ENCODE measurements around the gene ASPDH. TPM values are rescaled to one million over a fixed set of nuclear protein-coding genes. Genes with fewer than 3 reads are reported as not detected.

Gene ASPDH
- total RNA-seq, 1 experiment from 2014 or later: not detected

DNA sequence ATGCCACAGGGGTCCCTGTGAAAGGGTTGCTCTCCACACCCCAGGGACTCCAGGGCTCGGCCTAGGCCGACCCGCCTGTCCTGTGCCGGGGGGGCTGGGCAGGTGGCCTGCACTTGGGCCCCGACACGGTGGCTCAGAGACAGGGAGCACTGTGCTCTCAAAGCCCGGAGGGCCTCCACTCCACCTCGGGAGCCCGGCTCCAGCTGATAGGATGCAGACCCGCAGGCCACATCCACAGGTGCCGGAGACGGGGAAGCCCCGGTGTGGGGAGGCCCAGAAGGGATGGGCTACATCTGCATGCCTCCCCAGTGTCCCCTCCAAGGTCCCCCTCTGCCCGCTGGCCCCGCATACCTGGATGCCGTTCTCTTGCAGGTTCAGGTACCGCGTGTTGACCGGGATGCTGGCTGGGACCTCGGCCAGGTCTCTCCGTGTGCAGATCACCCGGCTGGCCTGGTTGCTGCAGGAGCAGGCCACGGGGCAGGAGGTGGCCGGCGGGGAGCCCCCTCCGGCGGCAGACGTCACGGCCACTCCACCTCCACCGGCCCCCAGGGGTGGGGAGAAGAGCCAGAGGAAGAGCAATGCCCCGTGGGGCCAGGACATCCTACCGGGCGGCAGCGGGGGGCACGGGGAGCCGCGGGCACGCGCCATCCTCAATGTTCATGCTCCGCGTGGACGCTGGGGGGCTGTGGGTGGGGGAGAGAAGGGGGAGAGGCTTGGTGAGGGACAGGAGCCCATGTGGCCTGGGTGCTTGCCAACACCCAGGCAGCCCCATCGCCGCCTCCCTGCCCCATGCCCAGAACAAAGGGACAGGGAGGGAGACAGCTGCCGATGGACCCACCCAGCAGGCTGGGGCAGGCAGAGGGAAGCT is 34.7 kb upstream of the ASPDH start (continued):
- no peak for TF ChIP-seq MXD4 (CRISPR knock-in tag; IDR thresholded peaks at IDR 0.05; ENCODE audit: borderline replicate concordance)
- TF ChIP-seq, protein P1, sequence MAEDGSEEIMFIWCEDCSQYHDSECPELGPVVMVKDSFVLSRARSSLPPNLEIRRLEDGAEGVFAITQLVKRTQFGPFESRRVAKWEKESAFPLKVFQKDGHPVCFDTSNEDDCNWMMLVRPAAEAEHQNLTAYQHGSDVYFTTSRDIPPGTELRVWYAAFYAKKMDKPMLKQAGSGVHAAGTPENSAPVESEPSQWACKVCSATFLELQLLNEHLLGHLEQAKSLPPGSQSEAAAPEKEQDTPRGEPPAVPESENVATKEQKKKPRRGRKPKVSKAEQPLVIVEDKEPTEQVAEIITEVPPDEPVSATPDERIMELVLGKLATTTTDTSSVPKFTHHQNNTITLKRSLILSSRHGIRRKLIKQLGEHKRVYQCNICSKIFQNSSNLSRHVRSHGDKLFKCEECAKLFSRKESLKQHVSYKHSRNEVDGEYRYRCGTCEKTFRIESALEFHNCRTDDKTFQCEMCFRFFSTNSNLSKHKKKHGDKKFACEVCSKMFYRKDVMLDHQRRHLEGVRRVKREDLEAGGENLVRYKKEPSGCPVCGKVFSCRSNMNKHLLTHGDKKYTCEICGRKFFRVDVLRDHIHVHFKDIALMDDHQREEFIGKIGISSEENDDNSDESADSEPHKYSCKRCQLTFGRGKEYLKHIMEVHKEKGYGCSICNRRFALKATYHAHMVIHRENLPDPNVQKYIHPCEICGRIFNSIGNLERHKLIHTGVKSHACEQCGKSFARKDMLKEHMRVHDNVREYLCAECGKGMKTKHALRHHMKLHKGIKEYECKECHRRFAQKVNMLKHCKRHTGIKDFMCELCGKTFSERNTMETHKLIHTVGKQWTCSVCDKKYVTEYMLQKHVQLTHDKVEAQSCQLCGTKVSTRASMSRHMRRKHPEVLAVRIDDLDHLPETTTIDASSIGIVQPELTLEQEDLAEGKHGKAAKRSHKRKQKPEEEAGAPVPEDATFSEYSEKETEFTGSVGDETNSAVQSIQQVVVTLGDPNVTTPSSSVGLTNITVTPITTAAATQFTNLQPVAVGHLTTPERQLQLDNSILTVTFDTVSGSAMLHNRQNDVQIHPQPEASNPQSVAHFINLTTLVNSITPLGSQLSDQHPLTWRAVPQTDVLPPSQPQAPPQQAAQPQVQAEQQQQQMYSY (CRISPR knock-in tag; IDR thresholded peaks at IDR 0.05): no peak

DNA sequence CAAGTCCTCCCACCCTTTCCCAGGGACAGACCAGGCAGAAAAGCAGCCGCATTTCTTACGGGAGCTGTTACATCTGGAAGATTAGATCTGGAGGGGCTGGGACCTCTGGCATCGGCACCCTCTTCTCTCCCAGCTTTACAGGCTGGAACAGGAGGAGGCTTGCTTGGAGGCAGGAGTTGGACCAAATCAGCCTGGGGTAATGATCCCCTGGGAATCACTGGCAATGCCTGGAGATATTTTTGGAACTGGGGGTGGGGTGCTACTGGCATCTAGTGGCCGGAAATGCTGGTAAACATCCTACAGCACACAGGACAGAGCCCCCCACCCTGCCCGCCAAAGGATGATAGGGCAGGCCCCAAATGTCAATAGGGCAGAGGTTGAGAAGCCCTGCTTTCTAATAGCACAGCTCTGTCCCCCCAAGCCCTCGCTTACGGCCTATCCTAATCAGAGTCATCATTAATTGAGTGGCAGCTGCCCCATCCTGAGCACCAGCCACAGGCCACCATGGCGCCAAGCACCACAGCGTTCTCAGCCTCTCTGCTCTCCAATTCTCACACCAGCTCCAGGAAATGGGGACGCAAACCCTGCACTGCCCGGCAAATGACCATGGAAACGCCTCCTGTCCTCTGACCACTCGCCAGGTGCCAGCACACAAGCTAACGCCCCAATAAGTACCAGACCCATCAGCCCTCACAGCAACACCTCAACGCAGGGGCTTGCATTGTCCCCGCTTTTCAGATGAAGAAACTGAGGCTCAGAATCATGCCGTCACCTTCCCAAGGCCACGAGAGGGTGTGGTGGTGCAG is 33.9 kb upstream of the ASPDH start:
- no peak for DNase-seq (ENCODE audit: low spot score)
- Mint-ChIP-seq H3K4me1 (peaks cover 19% of the 10 kb centered on the region), H3K4me3 (no peak overlapping the region)
- TF ChIP-seq, protein P2, sequence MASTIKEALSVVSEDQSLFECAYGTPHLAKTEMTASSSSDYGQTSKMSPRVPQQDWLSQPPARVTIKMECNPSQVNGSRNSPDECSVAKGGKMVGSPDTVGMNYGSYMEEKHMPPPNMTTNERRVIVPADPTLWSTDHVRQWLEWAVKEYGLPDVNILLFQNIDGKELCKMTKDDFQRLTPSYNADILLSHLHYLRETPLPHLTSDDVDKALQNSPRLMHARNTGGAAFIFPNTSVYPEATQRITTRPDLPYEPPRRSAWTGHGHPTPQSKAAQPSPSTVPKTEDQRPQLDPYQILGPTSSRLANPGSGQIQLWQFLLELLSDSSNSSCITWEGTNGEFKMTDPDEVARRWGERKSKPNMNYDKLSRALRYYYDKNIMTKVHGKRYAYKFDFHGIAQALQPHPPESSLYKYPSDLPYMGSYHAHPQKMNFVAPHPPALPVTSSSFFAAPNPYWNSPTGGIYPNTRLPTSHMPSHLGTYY (CRISPR knock-in tag; IDR thresholded peaks at IDR 0.05): no peak
- TF ChIP-seq FOXJ3 (CRISPR knock-in tag; IDR thresholded peaks at IDR 0.05; ENCODE audit: borderline replicate concordance): no peak
- no peak for TF ChIP-seq SMAD3 (CRISPR knock-in tag; IDR thresholded peaks at IDR 0.05; ENCODE audit: borderline replicate concordance)
- TF ChIP-seq ZNF396 (CRISPR knock-in tag; IDR thresholded peaks at IDR 0.05; ENCODE audit: borderline replicate concordance): no peak
- TF ChIP-seq, protein P3, sequence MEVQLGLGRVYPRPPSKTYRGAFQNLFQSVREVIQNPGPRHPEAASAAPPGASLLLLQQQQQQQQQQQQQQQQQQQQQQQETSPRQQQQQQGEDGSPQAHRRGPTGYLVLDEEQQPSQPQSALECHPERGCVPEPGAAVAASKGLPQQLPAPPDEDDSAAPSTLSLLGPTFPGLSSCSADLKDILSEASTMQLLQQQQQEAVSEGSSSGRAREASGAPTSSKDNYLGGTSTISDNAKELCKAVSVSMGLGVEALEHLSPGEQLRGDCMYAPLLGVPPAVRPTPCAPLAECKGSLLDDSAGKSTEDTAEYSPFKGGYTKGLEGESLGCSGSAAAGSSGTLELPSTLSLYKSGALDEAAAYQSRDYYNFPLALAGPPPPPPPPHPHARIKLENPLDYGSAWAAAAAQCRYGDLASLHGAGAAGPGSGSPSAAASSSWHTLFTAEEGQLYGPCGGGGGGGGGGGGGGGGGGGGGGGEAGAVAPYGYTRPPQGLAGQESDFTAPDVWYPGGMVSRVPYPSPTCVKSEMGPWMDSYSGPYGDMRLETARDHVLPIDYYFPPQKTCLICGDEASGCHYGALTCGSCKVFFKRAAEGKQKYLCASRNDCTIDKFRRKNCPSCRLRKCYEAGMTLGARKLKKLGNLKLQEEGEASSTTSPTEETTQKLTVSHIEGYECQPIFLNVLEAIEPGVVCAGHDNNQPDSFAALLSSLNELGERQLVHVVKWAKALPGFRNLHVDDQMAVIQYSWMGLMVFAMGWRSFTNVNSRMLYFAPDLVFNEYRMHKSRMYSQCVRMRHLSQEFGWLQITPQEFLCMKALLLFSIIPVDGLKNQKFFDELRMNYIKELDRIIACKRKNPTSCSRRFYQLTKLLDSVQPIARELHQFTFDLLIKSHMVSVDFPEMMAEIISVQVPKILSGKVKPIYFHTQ (CRISPR knock-in tag; IDR thresholded peaks at IDR 0.05): no peak
- TF ChIP-seq, protein P4, sequence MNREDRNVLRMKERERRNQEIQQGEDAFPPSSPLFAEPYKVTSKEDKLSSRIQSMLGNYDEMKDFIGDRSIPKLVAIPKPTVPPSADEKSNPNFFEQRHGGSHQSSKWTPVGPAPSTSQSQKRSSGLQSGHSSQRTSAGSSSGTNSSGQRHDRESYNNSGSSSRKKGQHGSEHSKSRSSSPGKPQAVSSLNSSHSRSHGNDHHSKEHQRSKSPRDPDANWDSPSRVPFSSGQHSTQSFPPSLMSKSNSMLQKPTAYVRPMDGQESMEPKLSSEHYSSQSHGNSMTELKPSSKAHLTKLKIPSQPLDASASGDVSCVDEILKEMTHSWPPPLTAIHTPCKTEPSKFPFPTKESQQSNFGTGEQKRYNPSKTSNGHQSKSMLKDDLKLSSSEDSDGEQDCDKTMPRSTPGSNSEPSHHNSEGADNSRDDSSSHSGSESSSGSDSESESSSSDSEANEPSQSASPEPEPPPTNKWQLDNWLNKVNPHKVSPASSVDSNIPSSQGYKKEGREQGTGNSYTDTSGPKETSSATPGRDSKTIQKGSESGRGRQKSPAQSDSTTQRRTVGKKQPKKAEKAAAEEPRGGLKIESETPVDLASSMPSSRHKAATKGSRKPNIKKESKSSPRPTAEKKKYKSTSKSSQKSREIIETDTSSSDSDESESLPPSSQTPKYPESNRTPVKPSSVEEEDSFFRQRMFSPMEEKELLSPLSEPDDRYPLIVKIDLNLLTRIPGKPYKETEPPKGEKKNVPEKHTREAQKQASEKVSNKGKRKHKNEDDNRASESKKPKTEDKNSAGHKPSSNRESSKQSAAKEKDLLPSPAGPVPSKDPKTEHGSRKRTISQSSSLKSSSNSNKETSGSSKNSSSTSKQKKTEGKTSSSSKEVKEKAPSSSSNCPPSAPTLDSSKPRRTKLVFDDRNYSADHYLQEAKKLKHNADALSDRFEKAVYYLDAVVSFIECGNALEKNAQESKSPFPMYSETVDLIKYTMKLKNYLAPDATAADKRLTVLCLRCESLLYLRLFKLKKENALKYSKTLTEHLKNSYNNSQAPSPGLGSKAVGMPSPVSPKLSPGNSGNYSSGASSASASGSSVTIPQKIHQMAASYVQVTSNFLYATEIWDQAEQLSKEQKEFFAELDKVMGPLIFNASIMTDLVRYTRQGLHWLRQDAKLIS (CRISPR knock-in tag; IDR thresholded peaks at IDR 0.05; ENCODE audit: borderline replicate concordance): no peak
- TF ChIP-seq, protein P5, sequence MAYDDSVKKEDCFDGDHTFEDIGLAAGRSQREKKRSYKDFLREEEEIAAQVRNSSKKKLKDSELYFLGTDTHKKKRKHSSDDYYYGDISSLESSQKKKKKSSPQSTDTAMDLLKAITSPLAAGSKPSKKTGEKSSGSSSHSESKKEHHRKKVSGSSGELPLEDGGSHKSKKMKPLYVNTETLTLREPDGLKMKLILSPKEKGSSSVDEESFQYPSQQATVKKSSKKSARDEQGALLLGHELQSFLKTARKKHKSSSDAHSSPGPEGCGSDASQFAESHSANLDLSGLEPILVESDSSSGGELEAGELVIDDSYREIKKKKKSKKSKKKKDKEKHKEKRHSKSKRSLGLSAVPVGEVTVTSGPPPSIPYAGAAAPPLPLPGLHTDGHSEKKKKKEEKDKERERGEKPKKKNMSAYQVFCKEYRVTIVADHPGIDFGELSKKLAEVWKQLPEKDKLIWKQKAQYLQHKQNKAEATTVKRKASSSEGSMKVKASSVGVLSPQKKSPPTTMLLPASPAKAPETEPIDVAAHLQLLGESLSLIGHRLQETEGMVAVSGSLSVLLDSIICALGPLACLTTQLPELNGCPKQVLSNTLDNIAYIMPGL (CRISPR knock-in tag; IDR thresholded peaks at IDR 0.05): no peak
- no peak for TF ChIP-seq TEAD1 (CRISPR knock-in tag; IDR thresholded peaks at IDR 0.05)
- TF ChIP-seq GTF2I (CRISPR knock-in tag; conservative IDR thresholded peaks at IDR 0.05): no peak
- no peak for TF ChIP-seq GABPB1 (CRISPR knock-in tag; IDR thresholded peaks at IDR 0.05)
- TF ChIP-seq, protein P6, sequence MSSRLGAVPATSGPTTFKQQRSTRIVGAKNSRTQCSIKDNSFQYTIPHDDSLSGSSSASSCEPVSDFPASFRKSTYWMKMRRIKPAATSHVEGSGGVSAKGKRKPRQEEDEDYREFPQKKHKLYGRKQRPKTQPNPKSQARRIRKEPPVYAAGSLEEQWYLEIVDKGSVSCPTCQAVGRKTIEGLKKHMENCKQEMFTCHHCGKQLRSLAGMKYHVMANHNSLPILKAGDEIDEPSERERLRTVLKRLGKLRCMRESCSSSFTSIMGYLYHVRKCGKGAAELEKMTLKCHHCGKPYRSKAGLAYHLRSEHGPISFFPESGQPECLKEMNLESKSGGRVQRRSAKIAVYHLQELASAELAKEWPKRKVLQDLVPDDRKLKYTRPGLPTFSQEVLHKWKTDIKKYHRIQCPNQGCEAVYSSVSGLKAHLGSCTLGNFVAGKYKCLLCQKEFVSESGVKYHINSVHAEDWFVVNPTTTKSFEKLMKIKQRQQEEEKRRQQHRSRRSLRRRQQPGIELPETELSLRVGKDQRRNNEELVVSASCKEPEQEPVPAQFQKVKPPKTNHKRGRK (CRISPR knock-in tag; IDR thresholded peaks at IDR 0.05; ENCODE audit: borderline replicate concordance): no peak
- TF ChIP-seq, protein P7, sequence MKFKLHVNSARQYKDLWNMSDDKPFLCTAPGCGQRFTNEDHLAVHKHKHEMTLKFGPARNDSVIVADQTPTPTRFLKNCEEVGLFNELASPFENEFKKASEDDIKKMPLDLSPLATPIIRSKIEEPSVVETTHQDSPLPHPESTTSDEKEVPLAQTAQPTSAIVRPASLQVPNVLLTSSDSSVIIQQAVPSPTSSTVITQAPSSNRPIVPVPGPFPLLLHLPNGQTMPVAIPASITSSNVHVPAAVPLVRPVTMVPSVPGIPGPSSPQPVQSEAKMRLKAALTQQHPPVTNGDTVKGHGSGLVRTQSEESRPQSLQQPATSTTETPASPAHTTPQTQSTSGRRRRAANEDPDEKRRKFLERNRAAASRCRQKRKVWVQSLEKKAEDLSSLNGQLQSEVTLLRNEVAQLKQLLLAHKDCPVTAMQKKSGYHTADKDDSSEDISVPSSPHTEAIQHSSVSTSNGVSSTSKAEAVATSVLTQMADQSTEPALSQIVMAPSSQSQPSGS (CRISPR knock-in tag; IDR thresholded peaks at IDR 0.05; ENCODE audit: borderline replicate concordance, low read depth): no peak
- TF ChIP-seq NFYB (CRISPR knock-in tag; conservative IDR thresholded peaks at IDR 0.05; ENCODE audit: low read depth): no peak

More for the DNA sequence above, 33.9 kb upstream of the ASPDH start:
- ATAC-seq: peak; percentile 59
- Mint-ChIP-seq H3K9me3 (no peaks in the 10 kb centered on the region), H3K27me3 (ENCODE audit: low read depth) (peaks cover 29% of the 10 kb centered on the region), H3K27ac (no peak overlapping the region), H3K36me3 (no peaks in the 10 kb centered on the region)
- ChIA-PET POLR2A (interaction anchor here (0.5 kb wide), 1 partner anchor 177 kb away, joined by 7 read pairs; no protein-coding TSS in a partner anchor), CTCF (interaction anchor here (1.0 to 2.0 kb wide), 3 partner anchors 9 to 156 kb away, joined by 4 to 22 read pairs (median 17); no protein-coding TSS in a partner anchor)

Data from WTC11 (cell line).